Measurements from ENCODE around the gene OSBPL10.

- no peak for TF ChIP-seq CTCF (IDR thresholded peaks at IDR 0.05; ENCODE audit: insufficient read depth, low read depth, low read length)
- TF ChIP-seq EZH2 (IDR thresholded peaks at IDR 0.05; ENCODE audit: insufficient read depth, low read length), result no peak
Observed at GRCh38 chr3:31997500-31997899, 16.4 kb upstream of the OSBPL10 start.

Data from astrocyte (in vitro differentiated cells and primary cell).